GM12872 (cell line): ENCODE data around the gene SNX4.

ENCODE experiments used
- CTCF ChIP-seq: IDR thresholded peaks from 3 replicates; pipeline ENCODE4 v1.5.1; 2011; ENCODE audit warnings: low read depth, mild to moderate bottlenecking, low read length, moderate library complexity; ENCODE audit not compliant: insufficient read depth

SNX4 gene

DNA sequence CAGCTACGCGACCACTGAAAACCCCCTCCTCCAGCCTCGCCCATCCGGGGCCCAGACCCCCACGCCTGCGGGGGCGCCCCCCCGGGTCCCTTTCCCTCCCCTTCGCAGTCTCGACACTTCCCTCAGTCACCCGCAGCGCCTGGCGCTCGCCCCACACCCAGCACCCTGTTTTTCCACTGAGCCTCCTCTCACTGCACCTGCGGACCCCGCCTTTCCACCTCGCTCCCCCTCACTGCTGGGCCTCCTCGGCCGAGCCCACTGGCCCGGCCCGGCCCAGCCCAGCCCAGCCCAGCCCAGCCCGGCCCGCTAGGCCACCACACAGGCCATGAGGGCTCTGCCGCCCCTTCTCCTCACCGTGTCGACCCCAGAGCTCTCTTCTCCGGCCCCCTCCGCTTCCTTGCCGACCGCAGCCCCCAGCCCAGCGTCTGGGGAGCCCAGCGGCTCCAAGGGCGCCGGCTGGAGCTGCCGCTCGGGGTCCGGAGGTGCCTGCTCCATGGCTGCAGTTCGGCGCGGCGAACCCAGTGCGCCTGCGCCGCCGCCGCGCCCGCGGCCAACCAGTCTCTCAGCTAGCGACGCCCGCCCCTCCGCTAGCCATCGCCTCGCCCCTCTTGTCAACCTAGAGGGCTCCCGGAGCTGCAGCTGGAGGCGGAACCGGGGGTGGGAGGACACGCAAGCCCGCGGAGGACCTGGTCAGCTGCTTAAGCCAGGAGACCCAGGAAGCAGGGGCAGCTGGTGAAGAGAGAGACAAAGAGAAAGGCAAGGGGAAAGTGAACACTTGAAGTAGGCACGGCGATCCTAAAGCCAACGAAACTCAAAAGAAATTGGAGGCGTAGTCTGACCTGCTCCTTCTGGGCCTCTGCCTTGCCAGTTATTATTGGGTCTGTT is at the start of gene SNX4:
Gene SNX4, minus strand, starts transcription at position 525 of the 885 bp plus-strand sequence. Its CDS starts 30 bp downstream, at position 495.
- TF ChIP-seq CTCF: no peak

- no peak for TF ChIP-seq CTCF
Observed at GRCh38 chr3:125556314-125556713, 36.3 kb upstream of the SNX4 start.

DNA sequence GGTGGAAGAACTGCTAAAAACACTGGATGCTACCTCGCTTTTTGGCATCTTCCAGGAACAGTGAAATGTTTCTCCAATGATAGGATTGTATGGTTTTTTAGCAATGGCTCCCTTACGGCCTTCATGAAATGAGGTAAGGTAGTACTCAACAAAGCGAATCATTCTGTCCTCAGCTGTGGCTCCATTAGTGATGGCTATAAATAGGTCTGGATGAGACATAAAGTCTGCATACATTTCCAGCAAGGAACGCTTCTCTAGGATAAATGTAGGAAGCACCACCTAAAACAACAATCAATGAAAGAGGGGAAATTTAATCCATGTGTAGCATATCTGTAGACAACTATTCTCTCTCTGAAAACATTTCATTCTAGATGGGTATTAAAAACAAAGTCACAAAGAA is 32.4 kb upstream of the SNX4 start:
- TF ChIP-seq CTCF: no peak

DNA sequence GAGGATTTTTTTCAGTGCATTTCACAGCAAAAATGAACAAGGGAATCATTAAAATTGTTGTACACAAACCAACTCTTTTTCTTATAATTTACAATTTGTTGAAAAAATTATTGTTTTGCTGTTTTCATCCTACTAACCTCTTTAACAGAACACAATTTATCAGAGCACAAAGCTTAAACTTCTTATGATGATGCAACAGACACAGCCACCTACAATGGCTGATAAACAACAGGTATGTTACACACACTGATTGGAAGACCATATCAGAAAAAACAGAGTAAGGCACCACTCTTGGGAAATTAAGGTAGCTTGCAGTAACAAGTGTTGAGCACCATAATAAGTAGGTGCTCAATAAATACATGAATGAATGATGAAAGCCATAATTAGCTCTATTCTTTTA is 8.9 kb upstream of the SNX4 start:
- no peak for TF ChIP-seq CTCF

DNA sequence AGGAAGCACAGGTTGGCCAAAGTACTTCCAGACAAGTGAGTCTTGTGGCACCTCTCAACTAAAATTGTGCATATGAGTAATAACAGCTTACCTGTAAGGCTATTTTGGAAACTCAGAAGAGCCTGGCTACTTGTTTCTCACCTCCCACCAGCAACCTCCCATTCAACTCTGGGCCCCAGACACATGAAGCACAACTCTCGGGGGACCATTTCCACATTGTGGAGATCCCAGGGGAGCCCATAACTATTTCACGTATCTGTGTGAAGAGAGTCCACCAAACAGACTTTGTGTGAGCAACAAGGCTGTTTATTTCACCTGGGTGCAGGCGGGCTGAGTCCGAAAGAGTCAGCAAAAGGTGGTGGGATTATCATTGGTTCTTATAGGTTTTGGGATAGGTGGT is 5.2 kb upstream of the SNX4 start:
- TF ChIP-seq CTCF: no peak

- TF ChIP-seq CTCF: no peak
Observed at GRCh38 chr3:125515421-125515820, 4.6 kb downstream of the SNX4 start.

- no peak for TF ChIP-seq CTCF
Observed at GRCh38 chr3:125513490-125514115, 6.4 kb downstream of the SNX4 start.
